K562 (cell line): Measurements from ENCODE around the gene KISS1R. TPM values are rescaled to one million over a fixed set of nuclear protein-coding genes. Genes with fewer than 3 reads are reported as not detected.

Experiments
- CEBPB ChIP-seq: fragments of 450-650 bp; IDR thresholded peaks from 2 replicates; pipeline ENCODE4 v1.6.1; 2016; ENCODE audit warnings: missing genetic modification characterization, missing compliant biosample characterization
- JUN ChIP-seq, 2 experiments: sonication (generic) in 1 of 2; formaldehyde crosslinking in 1 of 2; IDR thresholded peaks; 2 replicates each; pipeline versions ENCODE4 v1.6.1 to v1.8.0; 2012 to 2022; ENCODE audit warnings: borderline replicate concordance in 2 of 2, mild to moderate bottlenecking in 2 of 2, improper control_type of control experiment in 1 of 2, low read depth in 1 of 2, low read length in 1 of 2, missing genetic modification reagents in 1 of 2
- MAFG ChIP-seq: fragments of 450-650 bp; conservative IDR thresholded peaks from 2 replicates; pipeline ENCODE4 v1.6.1; 2016; ENCODE audit warnings: missing genetic modification characterization, missing compliant biosample characterization
- MEF2D ChIP-seq: conservative IDR thresholded peaks from 2 replicates; pipeline ENCODE4 v1.6.1; 2016; ENCODE audit warnings: low read depth, missing genetic modification characterization, missing compliant biosample characterization
- OTX1 ChIP-seq: fragments of 450-650 bp; formaldehyde crosslinking; IDR thresholded peaks from 2 replicates; pipeline ENCODE4 v1.4.0; 2022; ENCODE audit warnings: mild to moderate bottlenecking
- PHF20 ChIP-seq: fragments of 450-650 bp; IDR thresholded peaks from 2 replicates; pipeline ENCODE4 v1.6.1; 2018; ENCODE audit not compliant: partially characterized antibody
- ZNF134 ChIP-seq: fragments of 250-450 bp; sonication (Bioruptor Pico); conservative IDR thresholded peaks from 2 replicates; pipeline ENCODE4 v1.4.0; 2020
- ZNF584 ChIP-seq: fragments of 200-800 bp; sonication (Bioruptor generic); IDR thresholded peaks from 2 replicates; pipeline ENCODE4 v1.6.1; 2016; ENCODE audit warnings: low read depth, mild to moderate bottlenecking, missing genetic modification characterization, missing compliant biosample characterization
- polyA plus RNA-seq, 8 experiments: library from polyadenylated mRNA; depleted of rRNA in 4 of 8; stranded (reverse) in 5 of 8; unstranded in 3 of 8; fragments of >200 nt; fragmentation: Nextera tagmentation in 2 of 8; fragmentation: Illumina TruSeq in 1 of 8; extraction: Ambion mirVana in 2 of 8; extraction: Trizol in 1 of 8; gene quantifications; 2 replicates each; pipeline versions ENCODE4 v1.2.1 to v1.2.3, GENCODE V29; 2011 to 2014; ENCODE audit warnings: inconsistent platforms in 1 of 8, missing spikeins in 1 of 8
- total RNA-seq, 7 experiments: library from RNA; depleted of rRNA in 6 of 7; stranded (reverse); fragments of >200 nt in 6 of 7; fragmentation: Illumina TruSeq in 2 of 7; extraction: Trizol in 2 of 7; gene quantifications; 2 replicates each; pipeline versions ENCODE4 v1.2.1 to v1.2.3, GENCODE V29; 2011 to 2021; ENCODE audit warnings: low replicate concordance in 1 of 7
- TF ChIP-seq, protein P1 (sequence below): fragments of 450-650 bp; conservative IDR thresholded peaks from 2 replicates; pipeline ENCODE4 v1.6.1; 2016; ENCODE audit warnings: missing genetic modification characterization, low read depth, mild to moderate bottlenecking, missing compliant biosample characterization, moderate library complexity
- TF ChIP-seq, protein P2 (sequence below): fragments of 450-650 bp; IDR thresholded peaks from 2 replicates; pipeline ENCODE4 v1.6.1; 2016; ENCODE audit warnings: mild to moderate bottlenecking, moderate library complexity
- TF ChIP-seq, protein P3 (sequence below): sonication (generic); formaldehyde crosslinking; IDR thresholded peaks from 2 replicates; pipeline ENCODE4 v1.9.0; 2022; ENCODE audit warnings: mild to moderate bottlenecking, missing genetic modification reagents
- TF ChIP-seq, protein P4 (sequence below): fragments of 250-450 bp; sonication (Bioruptor Pico); IDR thresholded peaks from 2 replicates; pipeline ENCODE4 v1.4.0; 2020

Gene KISS1R
- total and polyA plus RNA-seq, 9 of the 15 experiments (the other 6 are each of a cell fraction or from before 2014, with no cell fraction given) = 0.37 to 39.4 (median 2.0) TPM

DNA sequence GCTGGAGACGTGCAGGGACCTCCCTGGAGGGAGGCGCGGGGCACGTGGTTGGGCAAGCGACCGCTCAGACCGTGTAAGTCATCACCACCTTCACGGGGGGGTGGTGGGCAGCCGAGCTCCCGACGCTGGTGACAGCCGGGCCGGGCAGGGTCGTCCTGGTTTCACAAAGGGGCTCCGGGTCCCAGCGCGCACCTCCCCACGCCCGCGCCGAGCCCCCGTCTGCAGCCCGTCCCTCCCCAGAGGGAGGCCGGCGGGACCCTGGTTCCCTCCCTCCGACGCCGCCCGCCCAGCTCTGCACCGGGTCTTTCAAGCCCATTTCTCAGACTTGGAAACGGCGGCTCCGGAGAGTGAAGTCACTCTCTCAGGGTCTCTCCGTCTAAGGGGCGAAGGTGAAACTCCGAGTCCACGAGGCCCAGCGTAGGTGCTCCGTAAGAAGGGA is 8.0 kb downstream of the KISS1R start (continued):
- TF ChIP-seq, protein P1, sequence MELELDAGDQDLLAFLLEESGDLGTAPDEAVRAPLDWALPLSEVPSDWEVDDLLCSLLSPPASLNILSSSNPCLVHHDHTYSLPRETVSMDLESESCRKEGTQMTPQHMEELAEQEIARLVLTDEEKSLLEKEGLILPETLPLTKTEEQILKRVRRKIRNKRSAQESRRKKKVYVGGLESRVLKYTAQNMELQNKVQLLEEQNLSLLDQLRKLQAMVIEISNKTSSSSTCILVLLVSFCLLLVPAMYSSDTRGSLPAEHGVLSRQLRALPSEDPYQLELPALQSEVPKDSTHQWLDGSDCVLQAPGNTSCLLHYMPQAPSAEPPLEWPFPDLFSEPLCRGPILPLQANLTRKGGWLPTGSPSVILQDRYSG (tag) = no peak
- TF ChIP-seq, protein P2, sequence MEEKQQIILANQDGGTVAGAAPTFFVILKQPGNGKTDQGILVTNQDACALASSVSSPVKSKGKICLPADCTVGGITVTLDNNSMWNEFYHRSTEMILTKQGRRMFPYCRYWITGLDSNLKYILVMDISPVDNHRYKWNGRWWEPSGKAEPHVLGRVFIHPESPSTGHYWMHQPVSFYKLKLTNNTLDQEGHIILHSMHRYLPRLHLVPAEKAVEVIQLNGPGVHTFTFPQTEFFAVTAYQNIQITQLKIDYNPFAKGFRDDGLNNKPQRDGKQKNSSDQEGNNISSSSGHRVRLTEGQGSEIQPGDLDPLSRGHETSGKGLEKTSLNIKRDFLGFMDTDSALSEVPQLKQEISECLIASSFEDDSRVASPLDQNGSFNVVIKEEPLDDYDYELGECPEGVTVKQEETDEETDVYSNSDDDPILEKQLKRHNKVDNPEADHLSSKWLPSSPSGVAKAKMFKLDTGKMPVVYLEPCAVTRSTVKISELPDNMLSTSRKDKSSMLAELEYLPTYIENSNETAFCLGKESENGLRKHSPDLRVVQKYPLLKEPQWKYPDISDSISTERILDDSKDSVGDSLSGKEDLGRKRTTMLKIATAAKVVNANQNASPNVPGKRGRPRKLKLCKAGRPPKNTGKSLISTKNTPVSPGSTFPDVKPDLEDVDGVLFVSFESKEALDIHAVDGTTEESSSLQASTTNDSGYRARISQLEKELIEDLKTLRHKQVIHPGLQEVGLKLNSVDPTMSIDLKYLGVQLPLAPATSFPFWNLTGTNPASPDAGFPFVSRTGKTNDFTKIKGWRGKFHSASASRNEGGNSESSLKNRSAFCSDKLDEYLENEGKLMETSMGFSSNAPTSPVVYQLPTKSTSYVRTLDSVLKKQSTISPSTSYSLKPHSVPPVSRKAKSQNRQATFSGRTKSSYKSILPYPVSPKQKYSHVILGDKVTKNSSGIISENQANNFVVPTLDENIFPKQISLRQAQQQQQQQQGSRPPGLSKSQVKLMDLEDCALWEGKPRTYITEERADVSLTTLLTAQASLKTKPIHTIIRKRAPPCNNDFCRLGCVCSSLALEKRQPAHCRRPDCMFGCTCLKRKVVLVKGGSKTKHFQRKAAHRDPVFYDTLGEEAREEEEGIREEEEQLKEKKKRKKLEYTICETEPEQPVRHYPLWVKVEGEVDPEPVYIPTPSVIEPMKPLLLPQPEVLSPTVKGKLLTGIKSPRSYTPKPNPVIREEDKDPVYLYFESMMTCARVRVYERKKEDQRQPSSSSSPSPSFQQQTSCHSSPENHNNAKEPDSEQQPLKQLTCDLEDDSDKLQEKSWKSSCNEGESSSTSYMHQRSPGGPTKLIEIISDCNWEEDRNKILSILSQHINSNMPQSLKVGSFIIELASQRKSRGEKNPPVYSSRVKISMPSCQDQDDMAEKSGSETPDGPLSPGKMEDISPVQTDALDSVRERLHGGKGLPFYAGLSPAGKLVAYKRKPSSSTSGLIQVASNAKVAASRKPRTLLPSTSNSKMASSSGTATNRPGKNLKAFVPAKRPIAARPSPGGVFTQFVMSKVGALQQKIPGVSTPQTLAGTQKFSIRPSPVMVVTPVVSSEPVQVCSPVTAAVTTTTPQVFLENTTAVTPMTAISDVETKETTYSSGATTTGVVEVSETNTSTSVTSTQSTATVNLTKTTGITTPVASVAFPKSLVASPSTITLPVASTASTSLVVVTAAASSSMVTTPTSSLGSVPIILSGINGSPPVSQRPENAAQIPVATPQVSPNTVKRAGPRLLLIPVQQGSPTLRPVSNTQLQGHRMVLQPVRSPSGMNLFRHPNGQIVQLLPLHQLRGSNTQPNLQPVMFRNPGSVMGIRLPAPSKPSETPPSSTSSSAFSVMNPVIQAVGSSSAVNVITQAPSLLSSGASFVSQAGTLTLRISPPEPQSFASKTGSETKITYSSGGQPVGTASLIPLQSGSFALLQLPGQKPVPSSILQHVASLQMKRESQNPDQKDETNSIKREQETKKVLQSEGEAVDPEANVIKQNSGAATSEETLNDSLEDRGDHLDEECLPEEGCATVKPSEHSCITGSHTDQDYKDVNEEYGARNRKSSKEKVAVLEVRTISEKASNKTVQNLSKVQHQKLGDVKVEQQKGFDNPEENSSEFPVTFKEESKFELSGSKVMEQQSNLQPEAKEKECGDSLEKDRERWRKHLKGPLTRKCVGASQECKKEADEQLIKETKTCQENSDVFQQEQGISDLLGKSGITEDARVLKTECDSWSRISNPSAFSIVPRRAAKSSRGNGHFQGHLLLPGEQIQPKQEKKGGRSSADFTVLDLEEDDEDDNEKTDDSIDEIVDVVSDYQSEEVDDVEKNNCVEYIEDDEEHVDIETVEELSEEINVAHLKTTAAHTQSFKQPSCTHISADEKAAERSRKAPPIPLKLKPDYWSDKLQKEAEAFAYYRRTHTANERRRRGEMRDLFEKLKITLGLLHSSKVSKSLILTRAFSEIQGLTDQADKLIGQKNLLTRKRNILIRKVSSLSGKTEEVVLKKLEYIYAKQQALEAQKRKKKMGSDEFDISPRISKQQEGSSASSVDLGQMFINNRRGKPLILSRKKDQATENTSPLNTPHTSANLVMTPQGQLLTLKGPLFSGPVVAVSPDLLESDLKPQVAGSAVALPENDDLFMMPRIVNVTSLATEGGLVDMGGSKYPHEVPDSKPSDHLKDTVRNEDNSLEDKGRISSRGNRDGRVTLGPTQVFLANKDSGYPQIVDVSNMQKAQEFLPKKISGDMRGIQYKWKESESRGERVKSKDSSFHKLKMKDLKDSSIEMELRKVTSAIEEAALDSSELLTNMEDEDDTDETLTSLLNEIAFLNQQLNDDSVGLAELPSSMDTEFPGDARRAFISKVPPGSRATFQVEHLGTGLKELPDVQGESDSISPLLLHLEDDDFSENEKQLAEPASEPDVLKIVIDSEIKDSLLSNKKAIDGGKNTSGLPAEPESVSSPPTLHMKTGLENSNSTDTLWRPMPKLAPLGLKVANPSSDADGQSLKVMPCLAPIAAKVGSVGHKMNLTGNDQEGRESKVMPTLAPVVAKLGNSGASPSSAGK = peak; percentile 94
- TF ChIP-seq OTX1 (CRISPR knock-in tag) (peak; percentile 53; the same call in 1 of the 2 replicates), MAFG (tag) (no peak), CEBPB (peak; percentile 52), PHF20 (peak; percentile 25), JUN (IDR thresholded peaks at IDR 0.05; ENCODE audit: borderline replicate concordance, low read depth, low read length) (peak; percentile 36; the same call in 1 of the 2 replicates), JUN (CRISPR knock-in tag; IDR thresholded peaks at IDR 0.05; ENCODE audit: borderline replicate concordance) (peak; percentile 87), ZNF134 (0 out of 2 replicates have a peak, but pooled peaks have one; percentile 26), MEF2D (tag) (no peak), ZNF584 (CRISPR knock-in tag) (no peak)
- TF ChIP-seq, protein P3, sequence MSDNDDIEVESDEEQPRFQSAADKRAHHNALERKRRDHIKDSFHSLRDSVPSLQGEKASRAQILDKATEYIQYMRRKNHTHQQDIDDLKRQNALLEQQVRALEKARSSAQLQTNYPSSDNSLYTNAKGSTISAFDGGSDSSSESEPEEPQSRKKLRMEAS (CRISPR knock-in tag) = peak; percentile 95
- TF ChIP-seq, protein P4, sequence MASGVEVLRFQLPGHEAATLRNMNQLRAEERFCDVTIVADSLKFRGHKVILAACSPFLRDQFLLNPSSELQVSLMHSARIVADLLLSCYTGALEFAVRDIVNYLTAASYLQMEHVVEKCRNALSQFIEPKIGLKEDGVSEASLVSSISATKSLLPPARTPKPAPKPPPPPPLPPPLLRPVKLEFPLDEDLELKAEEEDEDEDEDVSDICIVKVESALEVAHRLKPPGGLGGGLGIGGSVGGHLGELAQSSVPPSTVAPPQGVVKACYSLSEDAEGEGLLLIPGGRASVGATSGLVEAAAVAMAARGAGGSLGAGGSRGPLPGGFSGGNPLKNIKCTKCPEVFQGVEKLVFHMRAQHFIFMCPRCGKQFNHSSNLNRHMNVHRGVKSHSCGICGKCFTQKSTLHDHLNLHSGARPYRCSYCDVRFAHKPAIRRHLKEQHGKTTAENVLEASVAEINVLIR (CRISPR knock-in tag) = peak; percentile 48; the same call in 1 of the 2 replicates
